HG02852 (cell line): ENCODE results near the gene CAMK2D.

Experiments
- ATAC-seq: cut with Tn5 transposase; IDR thresholded peaks from one replicate; pipeline ENCODE4 v1.9.1; 2021; ENCODE audit warnings: mild to moderate bottlenecking, moderate library complexity; ENCODE audit not compliant: unreplicated experiment

Gene CAMK2D

DNA sequence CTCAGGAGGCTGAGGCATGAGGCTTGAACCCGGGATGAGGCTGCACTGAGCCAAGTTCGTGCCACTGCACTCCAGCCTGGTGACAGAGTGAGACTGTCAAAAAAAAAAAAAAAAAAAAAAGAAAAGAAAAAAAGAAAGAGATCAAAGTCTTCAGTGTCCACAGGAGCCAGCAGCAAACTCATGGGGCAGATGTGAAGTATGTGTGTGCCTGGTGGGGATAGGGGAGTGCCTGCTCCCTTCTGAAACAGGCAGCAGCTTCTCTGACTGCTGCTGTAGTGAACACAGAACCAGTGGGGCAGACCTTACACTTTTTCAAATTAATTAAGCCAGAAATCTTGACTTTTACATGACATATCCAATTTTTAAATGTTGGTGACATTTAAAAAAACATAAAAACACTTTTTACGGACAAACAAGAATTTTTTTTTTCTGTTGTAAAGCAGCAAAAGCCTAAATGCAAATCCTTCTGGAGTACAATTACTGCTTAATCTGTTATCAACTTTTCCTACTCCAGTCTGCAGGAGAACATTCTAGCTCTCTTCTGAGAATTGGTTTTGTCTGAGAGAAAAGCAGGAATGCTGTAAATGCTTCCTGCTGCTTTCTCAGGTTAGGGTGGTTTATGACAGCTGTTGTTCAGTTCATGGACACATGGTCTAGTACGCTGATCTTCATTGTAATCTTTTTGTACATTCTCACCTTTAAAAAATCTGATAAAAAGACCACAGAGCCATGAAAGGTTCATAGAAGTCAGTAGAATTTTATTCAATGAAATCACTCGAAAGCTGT, 311.1 kb downstream of the CAMK2D start:
- ATAC-seq, result no peak

DNA sequence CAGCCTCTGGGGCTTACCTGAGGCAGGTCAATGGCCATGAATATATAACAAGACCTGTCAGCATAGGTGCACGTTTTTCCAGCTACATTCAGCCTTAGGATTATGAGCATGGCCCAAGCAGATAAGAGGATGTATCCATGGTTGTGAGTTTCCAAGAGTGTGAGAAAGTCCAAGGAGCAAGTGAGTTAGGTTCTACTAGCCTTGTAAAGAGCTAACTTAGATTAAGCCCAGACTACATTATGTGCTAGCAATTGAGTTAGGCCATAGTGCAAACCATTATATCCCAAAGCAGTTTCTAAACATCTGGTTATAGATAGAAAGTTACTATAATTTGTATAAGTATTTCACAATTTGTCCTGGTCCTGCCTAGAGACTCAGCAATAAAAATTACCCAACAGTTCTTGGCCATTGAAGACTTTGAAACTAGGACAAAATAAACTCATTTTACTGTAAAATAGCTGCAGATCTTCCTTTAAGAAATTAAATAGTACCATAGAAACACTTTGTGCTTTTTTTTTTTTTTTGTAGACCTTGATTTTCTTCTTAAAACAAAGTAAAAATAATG, 312.0 kb downstream of the CAMK2D start:
- no peak for ATAC-seq

DNA sequence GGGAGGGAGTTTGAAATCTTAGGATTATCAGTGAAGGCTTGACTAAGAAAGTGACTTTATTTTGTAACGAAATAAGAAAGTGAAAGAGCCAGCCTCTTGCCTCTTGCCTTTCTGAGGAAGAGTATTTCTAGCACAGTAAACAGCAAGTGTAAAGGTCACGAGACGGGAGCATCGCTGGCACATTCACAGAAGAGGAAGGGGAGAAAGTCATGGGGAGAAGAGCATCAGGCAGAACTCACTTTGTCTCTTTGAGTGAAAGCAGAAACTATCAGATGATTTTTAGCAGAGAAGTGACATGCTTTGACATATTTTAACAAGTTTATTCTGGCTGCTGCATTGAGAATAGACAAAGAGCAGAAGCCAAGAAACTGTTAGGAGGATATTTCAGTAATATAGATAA, 313.8 kb downstream of the CAMK2D start:
- ATAC-seq, result peak; percentile 77

DNA sequence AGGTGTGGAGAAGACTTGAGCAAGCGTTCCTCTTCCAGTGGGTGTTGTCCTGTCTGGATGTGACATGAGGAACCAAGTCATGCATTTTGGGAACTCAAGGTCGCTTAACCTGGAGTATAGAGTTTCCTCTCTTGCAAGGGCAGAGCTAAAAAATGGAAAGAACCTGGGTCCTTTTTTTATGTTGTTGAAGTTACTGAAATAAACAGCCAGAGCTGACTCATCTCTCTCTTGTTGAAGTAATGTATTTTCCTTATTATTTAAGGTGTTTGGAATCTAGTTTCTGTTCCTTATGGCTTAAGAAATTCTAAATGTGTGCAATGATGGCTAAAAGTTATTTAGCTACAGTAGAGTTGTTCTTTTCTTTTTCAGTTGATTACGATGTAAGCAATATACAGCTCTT, 314.5 kb downstream of the CAMK2D start:
- ATAC-seq, result no peak

DNA sequence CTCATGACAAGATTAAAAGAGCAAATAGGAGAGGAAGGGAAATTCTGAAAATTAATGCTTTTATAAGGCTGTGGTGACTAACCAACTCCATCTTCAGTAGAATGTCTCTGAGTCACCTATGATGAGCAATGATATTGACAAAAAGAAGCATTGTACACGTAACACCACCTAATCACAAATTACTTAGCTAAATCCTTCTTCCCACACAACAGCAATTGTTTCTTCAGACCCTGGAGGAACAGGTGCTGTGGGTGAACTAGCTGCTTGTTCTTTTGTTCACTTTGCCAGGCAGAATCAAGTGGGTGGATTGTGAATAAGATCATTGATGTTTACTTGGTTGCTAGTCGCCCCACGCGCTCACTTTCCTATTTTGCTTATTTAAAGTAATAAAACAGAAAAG, 315.5 kb downstream of the CAMK2D start:
- ATAC-seq, result no peak

DNA sequence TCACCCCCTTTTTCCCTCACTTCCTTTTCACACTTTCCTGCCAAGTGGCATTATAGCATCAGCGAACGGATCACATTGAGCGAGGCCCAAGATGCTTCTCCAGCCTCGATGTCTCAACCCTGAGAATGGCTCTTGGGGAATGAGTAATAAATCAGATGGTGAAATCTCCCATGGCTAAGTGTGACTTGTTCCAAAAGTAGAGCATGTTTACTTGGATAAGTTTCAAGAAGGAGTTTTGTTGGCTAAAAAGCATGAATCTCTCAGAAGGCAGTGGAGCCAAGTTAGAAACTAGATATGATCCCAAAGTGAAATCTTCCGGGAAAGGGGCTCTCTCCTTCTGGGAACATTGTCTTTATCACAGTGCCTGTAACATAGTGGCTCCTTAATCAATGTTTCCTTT, 316.3 kb downstream of the CAMK2D start:
- ATAC-seq, result no peak

DNA sequence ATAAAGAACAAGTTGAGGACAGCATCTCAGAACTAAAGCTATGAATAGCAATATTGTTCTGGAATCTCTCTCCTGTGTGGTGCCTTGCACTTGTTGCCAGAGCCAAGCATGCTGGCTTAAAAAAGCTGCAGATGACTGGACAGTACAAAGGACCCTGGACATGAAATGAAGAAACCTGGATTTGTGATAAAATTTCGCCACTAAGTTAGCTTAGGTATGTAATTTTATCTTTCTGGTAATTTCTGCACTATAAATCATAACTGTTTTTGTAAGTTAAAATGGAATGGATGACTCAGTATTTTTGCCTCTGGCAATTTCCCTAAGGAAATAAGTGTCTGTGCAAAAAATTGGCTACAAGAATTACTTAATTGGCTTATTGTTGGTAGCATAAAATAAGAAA, 317.2 kb downstream of the CAMK2D start:
- no peak for ATAC-seq

DNA sequence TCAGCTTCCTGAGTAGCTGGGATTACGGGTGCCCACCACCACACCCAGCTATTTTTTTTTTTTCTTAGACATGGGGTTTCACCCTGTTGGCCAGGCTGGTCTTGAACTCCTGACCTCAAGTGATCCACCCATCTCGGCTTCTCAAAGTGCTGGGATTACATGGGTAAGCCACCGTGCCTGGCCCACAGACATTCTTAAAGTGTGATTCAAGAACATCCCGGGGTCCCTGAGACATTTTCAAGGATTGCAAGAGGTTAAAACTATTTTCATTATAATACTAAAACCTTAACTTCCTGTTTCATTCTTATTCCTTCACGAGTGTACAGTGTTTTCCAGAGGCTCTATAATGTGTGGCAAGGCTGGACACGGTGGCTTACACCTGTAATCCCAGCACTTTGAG, 318.7 kb downstream of the CAMK2D start:
- no peak for ATAC-seq

DNA sequence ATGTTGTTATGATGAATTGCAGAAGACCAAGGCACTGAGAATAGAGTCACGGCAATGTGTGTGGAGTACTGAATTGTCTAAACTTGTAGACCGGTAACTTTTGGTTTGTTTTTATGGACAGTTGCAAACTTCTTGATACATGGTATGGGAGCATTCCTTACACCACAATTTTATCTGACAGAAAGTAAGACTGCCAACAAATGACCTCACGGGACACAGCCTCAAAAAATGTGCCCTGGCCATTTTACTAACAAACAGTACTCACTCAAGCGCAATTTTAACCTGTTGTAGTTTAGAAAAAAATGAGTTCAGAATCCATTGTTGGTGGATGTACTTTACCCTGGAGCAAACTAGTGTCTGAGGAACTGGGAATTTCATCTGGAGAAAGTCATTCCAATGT, 321.2 kb downstream of the CAMK2D start:
- ATAC-seq, result no peak

DNA sequence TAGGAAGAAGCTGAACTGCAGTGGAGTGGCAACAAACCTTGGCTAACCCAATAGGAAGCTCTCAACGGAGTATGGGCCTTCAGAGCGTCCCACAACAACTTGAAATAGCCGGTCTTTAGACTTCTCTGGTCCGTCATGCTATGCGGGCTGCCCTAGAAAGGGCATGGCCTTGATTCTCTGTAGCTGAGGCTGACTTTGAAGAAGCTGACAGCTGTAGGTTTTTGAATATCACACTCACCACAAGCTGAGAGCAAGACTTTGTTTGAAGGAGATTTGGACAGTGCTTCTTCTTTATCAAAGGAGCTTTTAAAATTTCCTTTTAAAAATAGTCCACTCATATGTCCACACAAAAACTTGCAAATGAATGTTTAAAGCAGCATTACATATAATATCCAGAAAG, 322.9 kb downstream of the CAMK2D start:
- ATAC-seq, result no peak

DNA sequence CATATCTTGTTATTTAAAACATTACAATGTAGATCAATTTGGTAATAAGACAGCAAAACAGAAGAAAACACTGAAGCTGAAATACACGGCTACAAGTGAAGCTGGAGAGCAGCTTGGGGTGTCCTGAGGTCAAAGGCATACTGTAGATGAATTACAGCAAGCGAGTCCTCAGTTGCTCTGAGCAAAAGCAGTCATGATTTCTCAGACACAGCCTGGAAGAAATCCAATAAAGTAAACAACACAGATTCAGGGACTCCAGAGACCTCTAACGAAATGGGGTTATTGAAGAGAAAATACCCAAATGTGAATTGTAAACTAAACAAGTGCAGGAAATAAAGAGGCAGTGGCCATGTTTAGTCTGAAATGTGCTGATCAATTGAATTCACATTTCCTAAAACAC, 324.4 kb downstream of the CAMK2D start:
- no peak for ATAC-seq

DNA sequence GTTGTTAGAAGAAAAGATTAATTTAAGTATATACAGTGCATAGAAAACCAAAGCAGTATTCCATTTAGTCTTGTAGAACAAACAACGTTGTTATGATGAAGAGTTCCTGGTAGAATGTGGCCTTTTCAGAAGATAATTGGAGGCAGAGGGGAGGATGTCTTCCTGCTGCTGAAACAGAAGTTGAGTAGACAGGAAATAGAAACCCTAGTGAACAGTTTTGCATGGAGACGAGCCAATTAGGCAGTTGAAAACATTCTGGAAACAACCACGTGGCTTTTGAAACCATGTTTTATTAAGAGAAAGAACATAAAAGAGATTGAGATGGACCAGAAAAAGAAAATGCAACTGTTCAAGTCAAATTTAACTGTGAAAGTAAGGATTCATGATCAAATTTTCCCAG, 325.2 kb downstream of the CAMK2D start:
- no peak for ATAC-seq

DNA sequence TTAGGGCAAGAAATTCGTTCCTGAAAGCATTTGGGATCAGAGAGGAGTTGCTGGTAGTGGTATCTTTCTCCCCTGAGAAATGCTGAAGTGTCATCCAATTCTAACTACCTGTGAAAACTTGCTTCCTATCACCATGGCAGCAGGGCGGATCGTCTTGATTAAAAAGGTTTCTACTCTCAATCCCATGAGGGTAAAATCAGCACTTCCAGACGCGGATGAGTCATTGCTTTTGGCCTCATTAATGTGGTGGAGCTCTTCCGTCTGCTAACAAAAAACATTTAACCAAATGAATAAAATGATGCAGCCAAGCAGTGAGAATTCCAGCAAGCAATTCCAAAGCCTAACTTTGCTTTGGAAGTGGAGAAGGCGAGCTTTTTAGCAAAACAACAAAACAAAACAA, 325.6 kb downstream of the CAMK2D start:
- no peak for ATAC-seq

DNA sequence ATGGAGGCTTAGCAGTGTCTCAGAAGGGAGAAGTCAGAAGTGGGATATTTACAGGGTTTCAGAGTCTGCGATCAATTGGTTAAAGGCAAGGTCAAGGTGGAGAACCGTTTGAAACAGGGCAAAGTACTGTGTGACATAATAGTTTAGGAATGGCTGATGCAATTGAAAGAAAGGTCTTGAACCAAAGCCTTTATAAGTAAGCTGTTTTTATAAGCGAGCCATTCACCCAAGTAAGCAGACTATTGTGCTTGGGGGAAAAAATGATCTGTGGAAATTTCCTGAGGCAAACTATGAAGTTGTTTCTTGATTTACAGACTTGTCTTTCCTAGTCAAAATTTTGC, 327.3 kb downstream of the CAMK2D start:
- no peak for ATAC-seq

DNA sequence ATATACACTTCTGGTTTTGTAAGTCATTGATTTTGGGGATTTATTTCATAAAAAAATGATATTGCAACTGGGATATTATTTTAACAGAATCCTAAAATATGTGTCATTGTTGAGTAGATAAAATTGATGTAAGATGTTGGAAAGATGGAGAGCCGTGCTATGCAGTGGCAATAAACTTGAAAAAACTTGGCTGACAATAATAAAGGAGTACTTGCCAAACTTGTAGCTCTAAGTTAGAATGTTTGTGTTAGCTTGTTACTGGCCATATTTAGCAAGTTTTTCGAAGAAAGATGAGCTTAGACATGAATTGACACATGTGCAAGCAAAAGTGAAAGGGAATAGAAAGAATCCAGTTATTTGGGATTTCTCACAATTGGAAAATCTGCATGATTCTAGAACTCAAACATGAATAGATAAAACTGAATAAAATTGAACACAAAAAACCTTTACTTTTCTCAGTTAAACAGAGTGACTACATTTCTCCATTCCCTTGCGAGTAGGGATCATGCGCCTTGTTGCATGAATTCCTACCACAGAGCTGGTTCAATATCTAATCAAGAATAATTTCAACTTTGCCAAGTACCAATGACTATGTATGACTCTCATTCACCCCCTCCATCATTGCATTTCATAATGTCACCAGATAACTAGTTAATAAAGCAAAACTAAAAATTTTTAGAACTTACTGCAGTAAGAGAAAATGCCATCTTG, 327.8 kb downstream of the CAMK2D start:
- ATAC-seq, result no peak

DNA sequence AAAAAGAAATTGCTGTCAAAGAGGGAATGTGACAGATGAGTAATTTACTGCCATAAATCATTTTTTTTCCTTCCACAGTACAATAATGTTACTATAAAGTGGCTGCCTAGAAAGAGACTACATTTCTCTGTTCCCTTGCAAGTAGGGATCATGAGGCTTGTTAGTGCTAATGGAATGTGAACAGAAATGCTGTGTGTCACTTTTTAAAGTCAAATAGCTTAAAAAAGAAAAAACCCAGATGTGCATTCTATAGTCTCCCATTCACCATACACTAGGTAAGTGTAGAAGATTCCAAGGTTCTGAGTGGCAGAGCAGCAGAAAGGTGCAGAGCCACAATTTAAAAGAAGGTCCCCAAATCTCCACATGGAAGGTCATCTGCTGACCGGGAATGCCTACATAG, 328.4 kb downstream of the CAMK2D start:
- ATAC-seq, result no peak

DNA sequence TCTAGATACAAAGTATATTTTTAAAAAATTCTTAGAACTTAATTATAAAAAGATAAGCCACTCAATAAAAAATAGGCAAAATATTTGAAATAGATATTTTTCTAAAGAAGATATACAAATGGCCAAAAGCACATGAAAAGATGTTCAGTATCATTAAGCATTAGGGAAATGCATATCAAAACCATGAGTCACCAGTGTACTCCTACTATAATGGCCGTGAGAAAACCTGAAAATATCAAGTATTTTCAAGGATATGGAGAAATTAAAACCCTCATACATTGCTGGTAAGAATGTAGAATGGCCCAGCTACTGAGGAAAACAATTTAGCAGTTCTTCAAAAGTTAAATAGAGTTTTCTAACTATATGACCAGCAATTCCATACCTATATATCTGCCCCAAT, 337.9 kb downstream of the CAMK2D start:
- ATAC-seq, result no peak

DNA sequence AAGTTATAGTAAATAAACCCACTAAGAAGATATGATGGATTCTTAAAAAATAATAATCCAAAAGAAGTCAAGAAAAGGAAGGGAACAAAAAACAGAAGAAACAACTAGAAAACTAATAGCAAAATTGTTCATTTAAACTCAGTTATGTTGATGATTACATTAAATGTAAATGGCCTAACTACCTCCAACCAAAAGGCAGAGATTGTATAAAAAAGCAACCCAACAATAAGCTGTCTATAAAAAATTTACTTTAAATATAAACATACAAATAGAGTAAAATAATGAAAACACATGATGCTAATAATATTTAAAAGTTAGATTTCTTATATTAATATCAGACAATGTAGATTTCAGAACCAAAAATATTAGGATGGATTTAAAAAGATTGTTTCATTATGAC, 340.6 kb downstream of the CAMK2D start:
- no peak for ATAC-seq

DNA sequence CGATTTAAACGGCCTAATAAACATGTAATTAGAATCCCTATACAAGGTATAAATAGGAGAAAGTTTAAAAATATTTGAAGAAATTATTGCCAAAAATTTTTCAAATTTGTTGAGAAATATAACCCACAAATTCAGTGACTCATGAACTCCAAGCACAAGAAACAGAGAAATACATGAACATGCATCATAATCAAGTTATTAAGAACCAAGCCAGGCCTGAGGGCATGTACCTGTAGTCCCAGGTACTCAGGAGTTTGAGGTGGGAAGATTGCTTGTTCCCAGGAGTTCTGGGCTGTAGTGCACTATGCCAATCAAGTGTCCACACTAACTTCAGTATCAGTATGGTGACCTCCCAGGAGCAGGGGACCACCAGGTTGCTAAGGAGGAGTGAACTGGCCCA, 341.9 kb downstream of the CAMK2D start:
- no peak for ATAC-seq

DNA sequence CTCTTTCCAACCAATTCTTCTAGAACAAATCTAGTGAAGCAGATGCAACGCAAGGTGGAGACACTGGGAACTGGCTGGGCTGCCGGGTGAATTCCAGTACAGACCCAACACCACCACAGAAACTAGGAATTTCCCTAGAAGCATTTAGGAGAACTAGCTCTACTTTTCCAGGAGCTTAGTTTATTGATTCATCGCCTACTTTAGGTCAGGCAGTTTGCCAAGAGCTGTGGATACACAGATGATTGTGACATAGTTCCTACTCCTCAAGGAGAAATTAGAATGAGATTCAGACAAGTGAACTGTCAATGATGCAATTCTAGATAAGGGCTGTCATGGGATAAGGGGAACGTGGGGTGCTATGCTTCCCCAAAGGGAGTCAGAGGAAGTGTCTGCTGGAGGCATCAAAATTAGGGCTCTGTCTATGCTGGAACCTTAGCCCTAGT, 350.0 kb downstream of the CAMK2D start:
- no peak for ATAC-seq

DNA sequence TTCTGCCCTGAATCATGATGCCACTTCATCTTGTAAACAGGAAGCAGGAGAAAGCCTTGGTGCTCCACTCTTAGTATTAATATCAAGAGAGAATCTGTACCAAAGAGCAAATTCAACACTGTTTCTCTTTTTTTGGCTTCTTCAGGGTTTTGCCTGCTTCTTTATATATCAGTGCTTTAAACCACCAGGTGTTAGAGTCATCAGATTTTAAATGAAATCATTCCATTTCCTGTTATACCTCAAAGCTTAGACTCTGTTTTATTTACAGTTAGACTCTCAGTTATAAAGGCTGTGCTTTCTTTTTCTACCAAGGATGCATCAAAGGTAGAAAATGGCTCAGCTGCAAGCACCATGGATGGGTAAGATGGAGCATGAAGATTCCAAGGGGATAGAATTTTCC, 350.9 kb downstream of the CAMK2D start:
- no peak for ATAC-seq

DNA sequence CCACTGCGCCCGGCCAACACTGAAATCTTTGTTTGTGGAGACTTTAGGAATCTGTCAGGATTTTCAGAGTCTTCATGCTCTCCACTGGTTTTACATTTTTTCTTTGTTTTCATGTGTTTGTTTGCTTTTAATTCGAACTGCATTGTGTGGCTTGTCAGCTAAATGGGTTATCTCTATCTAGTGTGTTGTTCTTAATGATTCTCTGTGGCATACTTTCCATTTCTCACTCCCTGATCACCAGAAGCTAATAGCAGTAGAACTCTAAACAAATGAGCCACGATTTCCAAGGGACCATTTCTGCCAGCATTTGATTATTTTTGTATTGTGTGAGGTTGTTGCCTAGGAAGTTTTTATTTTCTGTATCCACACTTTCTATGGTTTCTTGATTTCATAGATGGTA, 352.4 kb downstream of the CAMK2D start:
- no peak for ATAC-seq
